ENCODE data around the gene DNER. TPM values are rescaled to one million over a fixed set of nuclear protein-coding genes. Genes with fewer than 3 reads are reported as not detected.

DNER gene
- total RNA-seq, 1 donor from 2014 or later = 1.2 TPM

- H3K27me3 ChIP-seq (ENCODE audit: low read depth) = no peaks in the 10 kb centered on the region
- no peaks in the 10 kb centered on the region for H3K4me1 ChIP-seq
- ATAC-seq (no peak), DNase-seq (no peak)
- H3K27ac ChIP-seq = no peak overlapping the region
- no peaks in the 10 kb centered on the region for H3K36me3 ChIP-seq
- H3K4me3 ChIP-seq = no peak overlapping the region
- intact Hi-C loops (cut with DNase I) = no loop called here
- no peak for TF ChIP-seq CTCF (IDR thresholded peaks at IDR 0.05)
- no peaks in the 10 kb centered on the region for H3K9me3 ChIP-seq
These were observed 136.1 kb downstream of the DNER start for GRCh38 chr2:229578052-229578846.

GRCh38 chr2:229575569-229576315 is 138.6 kb downstream of the DNER start:
- DNase-seq = no peak
- TF ChIP-seq CTCF (IDR thresholded peaks at IDR 0.05) = no peak
- Histone ChIP-seq H3K27me3 (ENCODE audit: low read depth) (no peaks in the 10 kb centered on the region), H3K27ac (no peak overlapping the region), H3K4me3 (no peak overlapping the region), H3K36me3 (no peaks in the 10 kb centered on the region), H3K9me3 (no peaks in the 10 kb centered on the region), H3K4me1 (no peaks in the 10 kb centered on the region)
- intact Hi-C loops (cut with DNase I) = no loop called here
- no peak for ATAC-seq

GRCh38 chr2:229572507-229573271 is 141.7 kb downstream of the DNER start:
- no peak overlapping the region for H3K27ac ChIP-seq
- ATAC-seq (no peak), DNase-seq (no peak)

GRCh38 chr2:229571243-229571642 is 143.1 kb downstream of the DNER start:
- H3K4me1 ChIP-seq = no peaks in the 10 kb centered on the region
- no peak for TF ChIP-seq CTCF (IDR thresholded peaks at IDR 0.05)
- DNase-seq = no peak
- no peaks in the 10 kb centered on the region for H3K27me3 ChIP-seq (ENCODE audit: low read depth)
- no peaks in the 10 kb centered on the region for H3K36me3 ChIP-seq
- no peaks in the 10 kb centered on the region for H3K9me3 ChIP-seq
- H3K27ac ChIP-seq = no peak overlapping the region
- intact Hi-C loops (cut with DNase I) = no loop called here
- no peak for ATAC-seq
- no peak overlapping the region for H3K4me3 ChIP-seq

More at GRCh38 chr2:229572507-229573271, 141.7 kb downstream of the DNER start:
- no peak for TF ChIP-seq CTCF (IDR thresholded peaks at IDR 0.05)
- H3K36me3 ChIP-seq = no peaks in the 10 kb centered on the region
- H3K9me3 ChIP-seq = no peaks in the 10 kb centered on the region
- H3K4me3 ChIP-seq = no peak overlapping the region
- intact Hi-C loops (cut with DNase I) = no loop called here
- no peaks in the 10 kb centered on the region for H3K27me3 ChIP-seq (ENCODE audit: low read depth)
- H3K4me1 ChIP-seq = no peaks in the 10 kb centered on the region

GRCh38 chr2:229566370-229566769 is 148.0 kb downstream of the DNER start:
- Histone ChIP-seq H3K27ac (no peak overlapping the region), H3K36me3 (no peaks in the 10 kb centered on the region), H3K4me3 (no peak overlapping the region), H3K27me3 (ENCODE audit: low read depth) (no peaks in the 10 kb centered on the region), H3K9me3 (no peaks in the 10 kb centered on the region), H3K4me1 (no peaks in the 10 kb centered on the region)
- DNase-seq = no peak
- intact Hi-C loops (cut with DNase I) = no loop called here
- no peak for ATAC-seq
- no peak for TF ChIP-seq CTCF (IDR thresholded peaks at IDR 0.05)
